HepG2 (cell line): Measurements from ENCODE around the gene C2orf74. TPM values are rescaled to one million over a fixed set of nuclear protein-coding genes. Genes with fewer than 3 reads are reported as not detected.

Experiments
- ATAC-seq: fragments of 200-7000 bp; cut with Tn5 transposase; 3 replicates; pipeline ENCODE4 v1.9.1; 2020; ENCODE audit warnings: mild to moderate bottlenecking, moderate library complexity
- BruUV-seq: library from RNA; stranded (reverse); fragments of 400-500 nt; replicated peaks from 2 replicates; lab custom pipeline; 2021; lab: Mats Ljungman, UMichigan
- CTCF ChIA-PET: fragments of 300-600 bp; formaldehyde crosslinking; extraction: SDS; loops from one replicate; lab custom pipeline; 2021; ENCODE audit warnings: low total read pairs, inconsistent platforms, low intra/inter-chr PET ratio; lab: Yijun Ruan, JAX
- POLR2A ChIA-PET: fragments of 350-600 bp; sonication (Branson Sonifier 250); formaldehyde crosslinking; loops from one replicate; lab custom pipeline; 2020; ENCODE audit warnings: antibody characterized with exemption, inconsistent platforms; lab: Yijun Ruan, JAX
- DNase-seq: peaks from one replicate; pipeline ENCODE4 v3.0.0-alpha.2; 2015; ENCODE audit warnings: low spot score
- FAIRE-seq: peaks from 3 replicates; lab custom pipeline; 2011; peaks lifted over from hg19 to GRCh38; lab: Jason Lieb, UNC
- H2AFZ ChIP-seq: one replicate; pipeline ENCODE4 v1.6.1; 2011; ENCODE audit warnings: low read length, inconsistent platforms
- H3K27ac ChIP-seq: fragments of 300-600 bp; 3 replicates; pipeline ENCODE4 v1.8.0; 2011; ENCODE audit warnings: mixed run types, mild to moderate bottlenecking, mixed read lengths, low read length, inconsistent platforms; ENCODE audit not compliant: insufficient read depth; ENCODE audit errors: extremely low read length
- H3K27me3 ChIP-seq, 2 experiments: fragments of 200-600 bp in 1 of 2; 2 replicates in 1 of 2; 3 replicates in 1 of 2; pipeline versions ENCODE4 v1.6.0 to v1.8.0; 2011; ENCODE audit warnings: low read length in 2 of 2, mild to moderate bottlenecking in 2 of 2, moderate library complexity in 2 of 2, inconsistent platforms in 1 of 2; ENCODE audit not compliant: insufficient read depth in 2 of 2, control insufficient read depth in 1 of 2
- H3K36me3 ChIP-seq, 2 experiments: fragments of 200-600 bp in 1 of 2; replicated peaks in 1 of 2; 2 replicates in 1 of 2; 3 replicates in 1 of 2; pipeline versions ENCODE4 v1.5.1 to v1.8.0; 2011; ENCODE audit warnings: low read length in 2 of 2, inconsistent platforms in 1 of 2; ENCODE audit not compliant: insufficient read depth in 2 of 2, control insufficient read depth in 1 of 2
- H3K4me1 ChIP-seq: 2 replicates; pipeline ENCODE4 v1.5.1; 2012; ENCODE audit warnings: low read length, inconsistent platforms; ENCODE audit not compliant: insufficient read depth
- H3K4me2 ChIP-seq: 2 replicates; pipeline ENCODE4 v1.6.0; 2011; ENCODE audit warnings: low read depth, low read length, inconsistent platforms
- H3K4me3 ChIP-seq, 3 experiments: fragments of 200-600 bp in 1 of 3; sonication (generic), shearing (Covaris generic) in 1 of 3; replicated peaks in 1 of 3; 2 replicates each; pipeline ENCODE4 v1.5.1; 2011 to 2016; ENCODE audit warnings: low read length in 3 of 3, inconsistent platforms in 2 of 3, low read depth in 2 of 3, mild to moderate bottlenecking in 2 of 3, control low read depth in 1 of 3, mixed read lengths in 1 of 3; ENCODE audit not compliant: insufficient read depth in 1 of 3
- H3K79me2 ChIP-seq: one replicate; pipeline ENCODE4 v1.6.1; 2011; ENCODE audit warnings: low read length, inconsistent platforms; ENCODE audit not compliant: insufficient read depth
- H3K9ac ChIP-seq: 2 replicates; pipeline ENCODE4 v1.6.0; 2011; ENCODE audit warnings: mild to moderate bottlenecking, low read depth, low read length, inconsistent platforms; ENCODE audit not compliant: insufficient read depth
- H3K9me3 ChIP-seq: 2 replicates; pipeline ENCODE4 v1.5.1; 2012; ENCODE audit warnings: mild to moderate bottlenecking, low read length
- H4K20me1 ChIP-seq: 2 replicates; pipeline ENCODE4 v1.6.0; 2011; ENCODE audit warnings: inconsistent platforms, mild to moderate bottlenecking, low read length, moderate library complexity; ENCODE audit not compliant: insufficient read depth
- AGO1 ChIP-seq: fragments of 200-400 bp; formaldehyde crosslinking; IDR thresholded peaks from 2 replicates; pipeline ENCODE4 v1.6.1; 2017; ENCODE audit warnings: mild to moderate bottlenecking, low read depth, low read length, moderate library complexity; ENCODE audit not compliant: poor library complexity, severe bottlenecking
- BATF2 ChIP-seq: sonication (generic); formaldehyde crosslinking; IDR thresholded peaks from 2 replicates; pipeline ENCODE4 v1.8.0; 2022; ENCODE audit warnings: mild to moderate bottlenecking, missing genetic modification reagents, moderate library complexity
- FUBP1 ChIP-seq: sonication (generic); formaldehyde crosslinking; IDR thresholded peaks from 2 replicates; pipeline ENCODE4 v1.5.1; 2020; ENCODE audit warnings: missing genetic modification reagents, mild to moderate bottlenecking, borderline replicate concordance
- MAFK ChIP-seq, 2 experiments: IDR thresholded peaks in 1 of 2; conservative IDR thresholded peaks in 1 of 2; 2 replicates each; pipeline ENCODE4 v1.6.1; 2011; ENCODE audit warnings: improper control_type of control experiment in 2 of 2, low read length in 2 of 2
- PBX3 ChIP-seq: sonication (generic); formaldehyde crosslinking; IDR thresholded peaks from 2 replicates; pipeline ENCODE4 v1.8.1; 2023; ENCODE audit warnings: missing genetic modification reagents, inconsistent platforms, borderline replicate concordance
- POLR2AphosphoS5 ChIP-seq: IDR thresholded peaks from 2 replicates; pipeline ENCODE4 v1.6.1; 2012; ENCODE audit warnings: low read depth, low read length
- POLR2G ChIP-seq: fragments of 200-400 bp; formaldehyde crosslinking; IDR thresholded peaks from 2 replicates; pipeline ENCODE4 v1.6.1; 2018; ENCODE audit warnings: mild to moderate bottlenecking, low read depth, low read length, moderate library complexity
- RELA ChIP-seq: sonication (generic); formaldehyde crosslinking; IDR thresholded peaks from 2 replicates; pipeline ENCODE4 v1.4.0; 2020; ENCODE audit warnings: missing genetic modification reagents
- ZNF605 ChIP-seq: sonication (generic); formaldehyde crosslinking; IDR thresholded peaks from 2 replicates; pipeline ENCODE4 v1.8.0; 2022; ENCODE audit warnings: mild to moderate bottlenecking, missing genetic modification reagents
- in situ Hi-C: cut with HindIII; loops from 2 replicates; pipeline ENCODE4 v1.10.0; 2017; ENCODE audit warnings: low pct_unique_long_range_greater_than_20kb; ENCODE audit not compliant: extremely low pct_ligation_motif_present
- intact Hi-C: fragments of 100-400 bp; cut with micrococcal nuclease; formaldehyde crosslinking; loops from one replicate; pipeline ENCODE4 v1.10.0; 2022; ENCODE audit not compliant: unreplicated experiment
- polyA plus RNA-seq, 8 experiments: library from polyadenylated mRNA; depleted of rRNA in 3 of 8; stranded (reverse) in 7 of 8; unstranded in 1 of 8; fragments of >200 nt; fragmentation: Illumina TruSeq in 4 of 8; extraction: Trizol in 4 of 8; gene quantifications; 2 replicates each; pipeline versions ENCODE4 v1.2.1 to v1.2.3, GENCODE V29; 2011 to 2016; ENCODE audit warnings: low read depth in 4 of 8, missing spikeins in 1 of 8, mixed read lengths in 1 of 8; ENCODE audit not compliant: insufficient read depth in 1 of 8
- total RNA-seq, 5 experiments: library from RNA; depleted of rRNA; stranded (reverse); fragments of >200 nt; fragmentation: Illumina TruSeq; extraction: Trizol; gene quantifications; 2 replicates each; pipeline ENCODE4 v1.2.3, GENCODE V29; 2016; ENCODE audit warnings: low read depth in 1 of 5

The C2orf74 gene
- total and polyA plus RNA-seq, 2 of the 13 experiments (the other 11 are each of a cell fraction or from before 2014, with no cell fraction given): 10.6 to 13.8 TPM

GRCh38 chr2:61185231-61185728, 23.3 kb downstream of the C2orf74 start:
- no peak for FAIRE-seq
- no peak for DNase-seq
- POLR2A ChIA-PET: interaction anchor here (1.2 to 2.1 kb wide), 3 partner anchors 8 to 40 kb away, joined by 3 to 8 read pairs (median 6); no protein-coding TSS in a partner anchor
- 0 out of 4 replicates have a peak, but pooled peaks have one; percentile 1 to 24 for TF ChIP-seq MAFK (conservative IDR thresholded peaks at IDR 0.05 in 1 of 2, IDR thresholded peaks at IDR 0.05 in 1 of 2; ENCODE audit: low read length in 2 of 2)
- no peak for TF ChIP-seq PBX3 (CRISPR knock-in tag)
- no peak for TF ChIP-seq RELA
- peak; percentile 6; the same call in 1 of the 2 replicates for TF ChIP-seq ZNF605 (CRISPR knock-in tag)
- no peak for TF ChIP-seq AGO1
- peak; percentile 53 for TF ChIP-seq POLR2G
- TF ChIP-seq FUBP1 (CRISPR knock-in tag): no peak
- TF ChIP-seq POLR2AphosphoS5: peak; percentile 38
- no peak for TF ChIP-seq BATF2
- no peak overlapping the region for H3K4me3 ChIP-seq
- H3K9ac ChIP-seq: no peak overlapping the region
- H2AFZ ChIP-seq: no peak overlapping the region
- H3K4me2 ChIP-seq: no peak overlapping the region
- CTCF ChIA-PET: no interaction called here
- in situ Hi-C loops (no loop called here), intact Hi-C loops (no loop called here)
- H3K79me2 ChIP-seq: peaks cover 34% of the 10 kb centered on the region
- H3K36me3 ChIP-seq: peaks cover 42 to 91% of the 10 kb centered on the region in 2 experiments
- no peaks in the 10 kb centered on the region for H3K27me3 ChIP-seq
- H3K9me3 ChIP-seq: no peaks in the 10 kb centered on the region
- H4K20me1 ChIP-seq: peaks cover 3% of the 10 kb centered on the region; the same call in 1 of the 2 replicates
- no peak for ATAC-seq
- H3K4me1 ChIP-seq: peaks cover 36% of the 10 kb centered on the region
- no peak overlapping the region for H3K27ac ChIP-seq
- BruUV-seq: no TSS peak
